ENCODE measurements around the gene MCM3.
A peak's percentile ranks its signal among the peaks of the same experiment; 100 is the strongest.

Gene MCM3

DNA sequence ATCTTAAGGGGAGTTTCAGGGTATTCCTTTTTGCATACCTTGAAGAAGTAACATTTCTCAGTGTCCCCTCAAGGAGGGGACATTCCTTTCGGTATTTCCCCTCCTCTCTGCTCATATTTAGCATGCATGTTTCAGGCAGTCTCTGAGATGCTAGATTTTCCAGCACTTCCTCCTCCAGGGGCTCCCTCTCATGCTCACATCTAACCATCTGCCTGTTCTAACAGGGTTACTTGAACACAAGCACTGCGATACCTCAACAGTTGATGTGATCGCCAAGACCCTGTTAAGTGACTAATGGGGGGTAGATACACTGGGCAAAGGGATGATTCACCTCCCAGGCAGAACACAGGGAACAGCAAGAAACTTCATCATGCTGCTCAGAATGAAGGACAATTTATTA, 12.9 kb upstream of the MCM3 start:
- DNase-seq (ENCODE audit: low read depth, low spot score): no peak
- Histone ChIP-seq H3K4me3 (no peak overlapping the region), H3K9me3 (ENCODE audit: low read depth, low read length) (no peaks in the 10 kb centered on the region), H3K9ac (ENCODE audit: insufficient read length) (no peak overlapping the region), H3K36me3 (ENCODE audit: insufficient read depth, low read length) (no peaks in the 10 kb centered on the region), H3K27ac (no peak overlapping the region)
- TF ChIP-seq EZH2 (IDR thresholded peaks at IDR 0.05) (no peak), POLR2AphosphoS5 (IDR thresholded peaks at IDR 0.05; ENCODE audit: borderline replicate concordance, low read depth, low read length) (no peak), FOXP2 (optimal IDR thresholded peaks at IDR 0.05; ENCODE audit: control extremely low read depth, extremely low read length, insufficient read depth) (no peak)

DNA sequence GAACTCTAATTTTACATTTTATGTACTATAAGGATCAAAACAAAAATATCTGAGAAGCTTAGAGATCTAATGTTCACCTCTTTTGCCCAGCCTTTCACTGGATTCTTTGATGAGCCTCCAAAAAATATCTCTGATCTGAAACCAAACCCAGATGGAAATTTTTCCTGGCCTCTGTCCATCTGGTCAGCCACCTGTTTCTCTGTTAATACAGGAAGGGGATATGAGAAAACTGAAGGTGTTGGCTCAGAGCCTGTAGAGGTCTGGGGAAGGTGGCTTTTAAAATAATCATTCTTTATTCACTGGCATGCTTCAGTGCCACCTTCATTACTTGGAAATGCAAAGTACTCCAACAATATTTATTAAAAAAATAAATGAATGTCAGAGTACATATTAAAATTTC, 8.5 kb upstream of the MCM3 start:
- TF ChIP-seq FOXP2 (optimal IDR thresholded peaks at IDR 0.05; ENCODE audit: control extremely low read depth, extremely low read length, insufficient read depth): no peak
- TF ChIP-seq POLR2AphosphoS5 (IDR thresholded peaks at IDR 0.05; ENCODE audit: borderline replicate concordance, low read depth, low read length): no peak
- TF ChIP-seq EZH2 (IDR thresholded peaks at IDR 0.05): no peak
- H3K9ac ChIP-seq (ENCODE audit: insufficient read length): no peak overlapping the region
- H3K27ac ChIP-seq: no peak overlapping the region
- H3K4me3 ChIP-seq: no peak overlapping the region
- H3K9me3 ChIP-seq (ENCODE audit: low read depth, low read length): no peaks in the 10 kb centered on the region
- no peaks in the 10 kb centered on the region for H3K36me3 ChIP-seq (ENCODE audit: insufficient read depth, low read length)
- DNase-seq (ENCODE audit: low read depth, low spot score): no peak

- DNase-seq (ENCODE audit: low read depth, low spot score): no peak
- H3K36me3 ChIP-seq (ENCODE audit: insufficient read depth, low read length): no peaks in the 10 kb centered on the region
Observed at GRCh38 chr6:52288841-52289240, 4.3 kb upstream of the MCM3 start.

GRCh38 chr6:52288216-52288615, 3.7 kb upstream of the MCM3 start:
- DNase-seq (ENCODE audit: low read depth, low spot score): no peak
- Histone ChIP-seq H3K36me3 (ENCODE audit: insufficient read depth, low read length) (peaks cover 5% of the 10 kb centered on the region), H3K9ac (ENCODE audit: insufficient read length) (no peak overlapping the region), H3K9me3 (ENCODE audit: low read depth, low read length) (no peaks in the 10 kb centered on the region), H3K4me3 (no peak overlapping the region), H3K27ac (no peak overlapping the region)
- TF ChIP-seq FOXP2 (optimal IDR thresholded peaks at IDR 0.05; ENCODE audit: control extremely low read depth, extremely low read length, insufficient read depth) (no peak), EZH2 (IDR thresholded peaks at IDR 0.05) (no peak), POLR2AphosphoS5 (IDR thresholded peaks at IDR 0.05; ENCODE audit: borderline replicate concordance, low read depth, low read length) (no peak)

More at GRCh38 chr6:52288841-52289240, 4.3 kb upstream of the MCM3 start:
- no peak overlapping the region for H3K4me3 ChIP-seq
- H3K9me3 ChIP-seq (ENCODE audit: low read depth, low read length): no peaks in the 10 kb centered on the region
- TF ChIP-seq EZH2 (IDR thresholded peaks at IDR 0.05) (no peak), POLR2AphosphoS5 (IDR thresholded peaks at IDR 0.05; ENCODE audit: borderline replicate concordance, low read depth, low read length) (no peak), FOXP2 (optimal IDR thresholded peaks at IDR 0.05; ENCODE audit: control extremely low read depth, extremely low read length, insufficient read depth) (no peak)
- no peak overlapping the region for H3K9ac ChIP-seq (ENCODE audit: insufficient read length)
- no peak overlapping the region for H3K27ac ChIP-seq

- peaks cover 18% of the 10 kb centered on the region for H3K36me3 ChIP-seq (ENCODE audit: insufficient read depth, low read length)
- no peak overlapping the region for H3K9ac ChIP-seq (ENCODE audit: insufficient read length)
- TF ChIP-seq EZH2 (IDR thresholded peaks at IDR 0.05): no peak
- no peak for TF ChIP-seq POLR2AphosphoS5 (IDR thresholded peaks at IDR 0.05; ENCODE audit: borderline replicate concordance, low read depth, low read length)
- TF ChIP-seq FOXP2 (optimal IDR thresholded peaks at IDR 0.05; ENCODE audit: control extremely low read depth, extremely low read length, insufficient read depth): no peak
- no peak overlapping the region for H3K4me3 ChIP-seq
- peak; percentile 60 for DNase-seq (ENCODE audit: low read depth, low spot score)
- peak overlapping the region; percentile 90 for H3K27ac ChIP-seq
- H3K9me3 ChIP-seq (ENCODE audit: low read depth, low read length): no peaks in the 10 kb centered on the region
Observed at GRCh38 chr6:52286798-52287432, 2.4 kb upstream of the MCM3 start.

- DNase-seq (ENCODE audit: low read depth, low spot score): no peak
- peak overlapping the region; percentile 90 for H3K27ac ChIP-seq
- no peaks in the 10 kb centered on the region for H3K9me3 ChIP-seq (ENCODE audit: low read depth, low read length)
Observed at GRCh38 chr6:52285177-52286068, 881 bp upstream of the MCM3 start.

DNA sequence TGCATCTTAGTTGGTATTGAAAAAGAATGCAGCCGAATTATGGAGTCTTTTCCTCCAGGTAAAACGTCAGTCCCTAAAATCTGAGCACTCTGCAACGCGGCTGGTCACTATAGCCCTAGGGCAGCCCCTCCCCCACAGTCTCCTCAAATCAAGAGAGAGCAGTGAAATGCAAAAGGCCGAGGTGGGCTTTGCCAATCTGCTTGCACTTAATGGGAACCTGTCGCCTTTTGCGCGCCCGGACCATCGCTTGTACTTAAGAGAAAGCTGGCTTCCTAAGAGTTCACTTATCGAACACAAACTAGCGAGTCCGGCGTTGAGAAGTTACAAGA, 447 bp downstream of the MCM3 start:
- H3K9me3 ChIP-seq (ENCODE audit: low read depth, low read length): no peaks in the 10 kb centered on the region
- peak overlapping the region; percentile 94 for H3K9ac ChIP-seq (ENCODE audit: insufficient read length)
- H3K36me3 ChIP-seq (ENCODE audit: insufficient read depth, low read length): peaks cover 45% of the 10 kb centered on the region
- no peak for DNase-seq (ENCODE audit: low read depth, low spot score)
- H3K4me3 ChIP-seq: peak overlapping the region; percentile 92
- no peak for TF ChIP-seq POLR2AphosphoS5 (IDR thresholded peaks at IDR 0.05; ENCODE audit: borderline replicate concordance, low read depth, low read length)
- no peak for TF ChIP-seq FOXP2 (optimal IDR thresholded peaks at IDR 0.05; ENCODE audit: control extremely low read depth, extremely low read length, insufficient read depth)
- TF ChIP-seq EZH2 (IDR thresholded peaks at IDR 0.05): no peak
- peak overlapping the region; percentile 76; the same call in 1 of the 2 replicates for H3K27ac ChIP-seq

More at GRCh38 chr6:52285177-52286068, 881 bp upstream of the MCM3 start:
- Histone ChIP-seq H3K36me3 (ENCODE audit: insufficient read depth, low read length) (peaks cover 32% of the 10 kb centered on the region), H3K9ac (ENCODE audit: insufficient read length) (peak overlapping the region; percentile 70), H3K4me3 (peak overlapping the region; percentile 92)
- no peak for TF ChIP-seq EZH2 (IDR thresholded peaks at IDR 0.05)
- no peak for TF ChIP-seq POLR2AphosphoS5 (IDR thresholded peaks at IDR 0.05; ENCODE audit: borderline replicate concordance, low read depth, low read length)
- no peak for TF ChIP-seq FOXP2 (optimal IDR thresholded peaks at IDR 0.05; ENCODE audit: control extremely low read depth, extremely low read length, insufficient read depth)

- Histone ChIP-seq H3K9me3 (ENCODE audit: low read depth, low read length) (no peaks in the 10 kb centered on the region), H3K36me3 (ENCODE audit: insufficient read depth, low read length) (peaks cover 55% of the 10 kb centered on the region)
- TF ChIP-seq POLR2AphosphoS5 (IDR thresholded peaks at IDR 0.05; ENCODE audit: borderline replicate concordance, low read depth, low read length) (no peak), EZH2 (IDR thresholded peaks at IDR 0.05) (no peak), FOXP2 (optimal IDR thresholded peaks at IDR 0.05; ENCODE audit: control extremely low read depth, extremely low read length, insufficient read depth) (no peak)
Observed at GRCh38 chr6:52283111-52283510, 1.4 kb downstream of the MCM3 start.

More at GRCh38 chr6:52283111-52283510, 1.4 kb downstream of the MCM3 start:
- H3K27ac ChIP-seq: no peak overlapping the region
- DNase-seq (ENCODE audit: low read depth, low spot score): no peak
- peak overlapping the region; percentile 92 for H3K4me3 ChIP-seq
- H3K9ac ChIP-seq (ENCODE audit: insufficient read length): peak overlapping the region; percentile 94
